ENCODE data around the gene CCL14. TPM values are rescaled to one million over a fixed set of nuclear protein-coding genes. Genes with fewer than 3 reads are reported as not detected.

Gene CCL14
- total RNA-seq, 1 experiment from 2014 or later: not detected

DNA sequence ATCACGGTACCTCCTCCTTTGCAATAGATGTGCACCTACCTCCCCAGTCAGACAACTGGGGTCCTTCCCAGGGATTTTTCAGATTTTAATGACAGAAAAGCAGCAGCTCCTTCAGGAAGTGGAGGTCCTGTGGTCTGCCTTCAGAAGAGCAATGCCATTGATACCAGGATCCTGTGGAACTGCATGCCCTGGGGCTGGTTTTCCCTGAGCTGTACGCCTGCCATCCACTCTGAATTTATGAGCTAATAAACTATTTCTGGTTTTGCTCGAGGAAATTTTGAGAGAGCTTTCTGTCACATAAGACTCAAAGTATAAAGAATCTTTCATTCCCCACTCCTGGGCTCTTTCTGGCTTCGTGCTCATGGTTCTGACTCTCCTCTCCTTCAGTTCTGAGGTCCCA, 41.2 kb upstream of the CCL14 start:
- H3K9me3 ChIP-seq (ENCODE audit: control insufficient read depth, insufficient read depth, low read depth, low read length): no peaks in the 10 kb centered on the region
- intact Hi-C loops (cut with micrococcal nuclease; ENCODE audit: unreplicated experiment): no loop called here
- in situ Hi-C loops (cut with HindIII; ENCODE audit: low pct_unique_long_range_greater_than_20kb, low sequenced_read_pairs): no loop called here
- H3K27ac ChIP-seq (ENCODE audit: low read length): no peak overlapping the region
- TF ChIP-seq, protein P1, sequence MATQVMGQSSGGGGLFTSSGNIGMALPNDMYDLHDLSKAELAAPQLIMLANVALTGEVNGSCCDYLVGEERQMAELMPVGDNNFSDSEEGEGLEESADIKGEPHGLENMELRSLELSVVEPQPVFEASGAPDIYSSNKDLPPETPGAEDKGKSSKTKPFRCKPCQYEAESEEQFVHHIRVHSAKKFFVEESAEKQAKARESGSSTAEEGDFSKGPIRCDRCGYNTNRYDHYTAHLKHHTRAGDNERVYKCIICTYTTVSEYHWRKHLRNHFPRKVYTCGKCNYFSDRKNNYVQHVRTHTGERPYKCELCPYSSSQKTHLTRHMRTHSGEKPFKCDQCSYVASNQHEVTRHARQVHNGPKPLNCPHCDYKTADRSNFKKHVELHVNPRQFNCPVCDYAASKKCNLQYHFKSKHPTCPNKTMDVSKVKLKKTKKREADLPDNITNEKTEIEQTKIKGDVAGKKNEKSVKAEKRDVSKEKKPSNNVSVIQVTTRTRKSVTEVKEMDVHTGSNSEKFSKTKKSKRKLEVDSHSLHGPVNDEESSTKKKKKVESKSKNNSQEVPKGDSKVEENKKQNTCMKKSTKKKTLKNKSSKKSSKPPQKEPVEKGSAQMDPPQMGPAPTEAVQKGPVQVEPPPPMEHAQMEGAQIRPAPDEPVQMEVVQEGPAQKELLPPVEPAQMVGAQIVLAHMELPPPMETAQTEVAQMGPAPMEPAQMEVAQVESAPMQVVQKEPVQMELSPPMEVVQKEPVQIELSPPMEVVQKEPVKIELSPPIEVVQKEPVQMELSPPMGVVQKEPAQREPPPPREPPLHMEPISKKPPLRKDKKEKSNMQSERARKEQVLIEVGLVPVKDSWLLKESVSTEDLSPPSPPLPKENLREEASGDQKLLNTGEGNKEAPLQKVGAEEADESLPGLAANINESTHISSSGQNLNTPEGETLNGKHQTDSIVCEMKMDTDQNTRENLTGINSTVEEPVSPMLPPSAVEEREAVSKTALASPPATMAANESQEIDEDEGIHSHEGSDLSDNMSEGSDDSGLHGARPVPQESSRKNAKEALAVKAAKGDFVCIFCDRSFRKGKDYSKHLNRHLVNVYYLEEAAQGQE (IDR thresholded peaks at IDR 0.05; ENCODE audit: insufficient read depth in 1 of 2, low read depth in 2 of 2, low read length in 1 of 2): no peak
- TF ChIP-seq SIN3A (IDR thresholded peaks at IDR 0.05; ENCODE audit: borderline replicate concordance, insufficient read depth, low read depth, low read length): no peak
- no peak for TF ChIP-seq TCF7L2 (IDR thresholded peaks at IDR 0.05; ENCODE audit: low read depth, low read length)
- TF ChIP-seq POLR2AphosphoS5 (IDR thresholded peaks at IDR 0.05; ENCODE audit: low read depth, low read length): no peak
- TF ChIP-seq, protein P2, sequence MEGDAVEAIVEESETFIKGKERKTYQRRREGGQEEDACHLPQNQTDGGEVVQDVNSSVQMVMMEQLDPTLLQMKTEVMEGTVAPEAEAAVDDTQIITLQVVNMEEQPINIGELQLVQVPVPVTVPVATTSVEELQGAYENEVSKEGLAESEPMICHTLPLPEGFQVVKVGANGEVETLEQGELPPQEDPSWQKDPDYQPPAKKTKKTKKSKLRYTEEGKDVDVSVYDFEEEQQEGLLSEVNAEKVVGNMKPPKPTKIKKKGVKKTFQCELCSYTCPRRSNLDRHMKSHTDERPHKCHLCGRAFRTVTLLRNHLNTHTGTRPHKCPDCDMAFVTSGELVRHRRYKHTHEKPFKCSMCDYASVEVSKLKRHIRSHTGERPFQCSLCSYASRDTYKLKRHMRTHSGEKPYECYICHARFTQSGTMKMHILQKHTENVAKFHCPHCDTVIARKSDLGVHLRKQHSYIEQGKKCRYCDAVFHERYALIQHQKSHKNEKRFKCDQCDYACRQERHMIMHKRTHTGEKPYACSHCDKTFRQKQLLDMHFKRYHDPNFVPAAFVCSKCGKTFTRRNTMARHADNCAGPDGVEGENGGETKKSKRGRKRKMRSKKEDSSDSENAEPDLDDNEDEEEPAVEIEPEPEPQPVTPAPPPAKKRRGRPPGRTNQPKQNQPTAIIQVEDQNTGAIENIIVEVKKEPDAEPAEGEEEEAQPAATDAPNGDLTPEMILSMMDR (IDR thresholded peaks at IDR 0.05): no peak
- ChIA-PET POLR2A (no interaction called here), CTCF (interaction anchor here (0.8 kb wide), 1 partner anchor 52 kb away, joined by 3 read pairs; no protein-coding TSS in a partner anchor)
- H3K4me1 ChIP-seq (ENCODE audit: control insufficient read depth, insufficient read depth, low read length): no peaks in the 10 kb centered on the region
- BruUV-seq (replicated peaks): no TSS peak
- no peak for ATAC-seq
- no peak overlapping the region for H3K4me3 ChIP-seq (ENCODE audit: low read depth in 2 of 2, low read length in 2 of 2)
- DNase-seq (ENCODE audit: low read depth, low spot score): no peak
- H3K27me3 ChIP-seq (ENCODE audit: control insufficient read depth, insufficient read depth, low read length): peaks cover 6% of the 10 kb centered on the region
- no peaks in the 10 kb centered on the region for H3K36me3 ChIP-seq (ENCODE audit: control insufficient read depth, insufficient read depth, low read length)

DNA sequence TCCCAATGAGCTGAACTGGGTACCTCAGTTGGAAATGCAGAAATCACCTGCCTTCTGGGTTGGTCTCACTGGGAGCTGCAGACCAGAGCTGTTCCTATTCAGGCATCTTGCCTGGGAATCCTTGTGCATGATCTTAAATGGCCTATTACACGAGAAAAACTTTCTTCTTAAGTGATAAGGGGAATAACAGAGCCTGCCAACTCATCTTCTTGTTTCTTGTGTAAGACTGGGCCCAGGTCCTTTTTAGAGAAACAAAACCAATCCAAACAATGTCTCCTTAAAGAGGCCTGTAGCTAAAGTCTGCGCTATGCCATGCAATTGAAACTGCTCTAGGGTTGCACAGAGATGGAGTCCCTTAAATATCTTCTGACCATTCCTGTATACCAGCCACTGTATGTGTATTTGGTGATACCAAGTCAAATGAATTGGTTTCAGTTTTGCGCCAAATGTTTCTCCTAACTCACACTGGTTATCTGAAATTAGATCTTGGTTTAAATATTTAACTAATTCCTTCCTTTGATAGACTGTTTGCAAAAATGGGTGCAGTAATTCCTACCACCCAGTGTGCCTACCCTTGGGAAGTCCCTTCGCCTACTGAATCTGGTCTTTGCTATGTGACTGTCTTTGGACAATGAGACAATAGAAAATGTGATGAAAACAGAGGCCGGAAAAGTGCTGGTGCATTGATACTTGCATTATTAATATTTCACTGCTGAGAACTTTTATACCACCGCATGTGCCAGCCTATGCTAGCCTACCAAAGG, 37.8 kb upstream of the CCL14 start:
- no peak overlapping the region for H3K4me3 ChIP-seq (ENCODE audit: low read depth in 2 of 2, low read length in 2 of 2)
- no peak overlapping the region for H3K27ac ChIP-seq (ENCODE audit: low read length)
- ATAC-seq (no peak), DNase-seq (ENCODE audit: low read depth, low spot score) (no peak)
- POLR2A ChIA-PET: no interaction called here
- no peaks in the 10 kb centered on the region; the same call in 1 of the 2 replicates for H3K27me3 ChIP-seq (ENCODE audit: control insufficient read depth, insufficient read depth, low read length)
- TF ChIP-seq SIN3A (IDR thresholded peaks at IDR 0.05; ENCODE audit: borderline replicate concordance, insufficient read depth, low read depth, low read length) (no peak), POLR2AphosphoS5 (IDR thresholded peaks at IDR 0.05; ENCODE audit: low read depth, low read length) (no peak), TCF7L2 (IDR thresholded peaks at IDR 0.05; ENCODE audit: low read depth, low read length) (no peak)
- TF ChIP-seq, protein P1 (IDR thresholded peaks at IDR 0.05; ENCODE audit: insufficient read depth in 1 of 2, low read depth in 2 of 2, low read length in 1 of 2): no peak
- TF ChIP-seq, protein P2 (IDR thresholded peaks at IDR 0.05): no peak
- no peaks in the 10 kb centered on the region for H3K36me3 ChIP-seq (ENCODE audit: control insufficient read depth, insufficient read depth, low read length)
- intact Hi-C loops (cut with micrococcal nuclease; ENCODE audit: unreplicated experiment) (no loop called here), in situ Hi-C loops (cut with HindIII; ENCODE audit: low pct_unique_long_range_greater_than_20kb, low sequenced_read_pairs) (no loop called here)
- no peaks in the 10 kb centered on the region for H3K4me1 ChIP-seq (ENCODE audit: control insufficient read depth, insufficient read depth, low read length)
- no TSS peak for BruUV-seq (replicated peaks)
- CTCF ChIA-PET: no interaction called here
- H3K9me3 ChIP-seq (ENCODE audit: control insufficient read depth, insufficient read depth, low read depth, low read length): no peaks in the 10 kb centered on the region
